Osteocyte (in vitro differentiated cells): ENCODE results near the gene OGA. TPM values are rescaled to one million over a fixed set of nuclear protein-coding genes. Genes with fewer than 3 reads are reported as not detected.

ENCODE experiments used
- DNase-seq: peaks from one replicate; pipeline ENCODE4 v3.0.0; 2021; ENCODE audit warnings: mixed read lengths; ENCODE audit not compliant: unreplicated experiment; ENCODE audit errors: extremely low spot score
- H3K27ac Mint-ChIP-seq: one replicate; pipeline ENCODE4 v1.8.0; 2021; ENCODE audit warnings: mild to moderate bottlenecking, mixed read lengths; ENCODE audit not compliant: unreplicated experiment
- H3K27me3 Mint-ChIP-seq: one replicate; pipeline ENCODE4 v1.8.0; 2021; ENCODE audit warnings: mixed read lengths; ENCODE audit not compliant: unreplicated experiment
- H3K36me3 Mint-ChIP-seq: one replicate; pipeline ENCODE4 v1.8.0; 2021; ENCODE audit warnings: mixed read lengths; ENCODE audit not compliant: unreplicated experiment
- H3K4me1 Mint-ChIP-seq: one replicate; pipeline ENCODE4 v1.8.0; 2021; ENCODE audit warnings: mixed read lengths; ENCODE audit not compliant: unreplicated experiment
- H3K4me3 Mint-ChIP-seq: one replicate; pipeline ENCODE4 v1.8.0; 2021; ENCODE audit warnings: mild to moderate bottlenecking, moderate library complexity, mixed read lengths; ENCODE audit not compliant: unreplicated experiment
- H3K9me3 Mint-ChIP-seq: one replicate; pipeline ENCODE4 v1.8.0; 2021; ENCODE audit warnings: mixed read lengths; ENCODE audit not compliant: unreplicated experiment
- total RNA-seq: library from RNA; stranded (reverse); gene quantifications from 2 replicates; pipeline ENCODE4 v1.2.1, GENCODE V29; 2021
- TF ChIP-seq, protein P1 (sequence below): fragments of 200-600 bp; sonication (generic); IDR thresholded peaks from 2 replicates; pipeline ENCODE4 v1.5.0; 2021; ENCODE audit warnings: antibody characterized with exemption, mild to moderate bottlenecking, moderate library complexity

The OGA gene
- total RNA-seq, 1 donor from 2014 or later, result 113 TPM

- Mint-ChIP-seq H3K4me1 (peaks cover 43% of the 10 kb centered on the region), H3K4me3 (peak overlapping the region; percentile 42), H3K27ac (no peak overlapping the region), H3K27me3 (peaks cover 39% of the 10 kb centered on the region), H3K9me3 (no peaks in the 10 kb centered on the region), H3K36me3 (no peaks in the 10 kb centered on the region)
- TF ChIP-seq, protein P1, sequence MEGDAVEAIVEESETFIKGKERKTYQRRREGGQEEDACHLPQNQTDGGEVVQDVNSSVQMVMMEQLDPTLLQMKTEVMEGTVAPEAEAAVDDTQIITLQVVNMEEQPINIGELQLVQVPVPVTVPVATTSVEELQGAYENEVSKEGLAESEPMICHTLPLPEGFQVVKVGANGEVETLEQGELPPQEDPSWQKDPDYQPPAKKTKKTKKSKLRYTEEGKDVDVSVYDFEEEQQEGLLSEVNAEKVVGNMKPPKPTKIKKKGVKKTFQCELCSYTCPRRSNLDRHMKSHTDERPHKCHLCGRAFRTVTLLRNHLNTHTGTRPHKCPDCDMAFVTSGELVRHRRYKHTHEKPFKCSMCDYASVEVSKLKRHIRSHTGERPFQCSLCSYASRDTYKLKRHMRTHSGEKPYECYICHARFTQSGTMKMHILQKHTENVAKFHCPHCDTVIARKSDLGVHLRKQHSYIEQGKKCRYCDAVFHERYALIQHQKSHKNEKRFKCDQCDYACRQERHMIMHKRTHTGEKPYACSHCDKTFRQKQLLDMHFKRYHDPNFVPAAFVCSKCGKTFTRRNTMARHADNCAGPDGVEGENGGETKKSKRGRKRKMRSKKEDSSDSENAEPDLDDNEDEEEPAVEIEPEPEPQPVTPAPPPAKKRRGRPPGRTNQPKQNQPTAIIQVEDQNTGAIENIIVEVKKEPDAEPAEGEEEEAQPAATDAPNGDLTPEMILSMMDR, result no peak
- peak; percentile 78 for DNase-seq
Measured at GRCh38 chr10:101778781-101779543, 39.3 kb downstream of the OGA start.

- H3K9me3 Mint-ChIP-seq, result no peaks in the 10 kb centered on the region
- H3K27me3 Mint-ChIP-seq, result peaks cover 46% of the 10 kb centered on the region
- H3K4me1 Mint-ChIP-seq, result peaks cover 45% of the 10 kb centered on the region
- no peak overlapping the region for H3K27ac Mint-ChIP-seq
- no peaks in the 10 kb centered on the region for H3K36me3 Mint-ChIP-seq
- peak; percentile 10 for DNase-seq
- no peak overlapping the region for H3K4me3 Mint-ChIP-seq
- TF ChIP-seq, protein P1, result no peak
Measured at GRCh38 chr10:101778151-101778780, 40.0 kb downstream of the OGA start.

DNA sequence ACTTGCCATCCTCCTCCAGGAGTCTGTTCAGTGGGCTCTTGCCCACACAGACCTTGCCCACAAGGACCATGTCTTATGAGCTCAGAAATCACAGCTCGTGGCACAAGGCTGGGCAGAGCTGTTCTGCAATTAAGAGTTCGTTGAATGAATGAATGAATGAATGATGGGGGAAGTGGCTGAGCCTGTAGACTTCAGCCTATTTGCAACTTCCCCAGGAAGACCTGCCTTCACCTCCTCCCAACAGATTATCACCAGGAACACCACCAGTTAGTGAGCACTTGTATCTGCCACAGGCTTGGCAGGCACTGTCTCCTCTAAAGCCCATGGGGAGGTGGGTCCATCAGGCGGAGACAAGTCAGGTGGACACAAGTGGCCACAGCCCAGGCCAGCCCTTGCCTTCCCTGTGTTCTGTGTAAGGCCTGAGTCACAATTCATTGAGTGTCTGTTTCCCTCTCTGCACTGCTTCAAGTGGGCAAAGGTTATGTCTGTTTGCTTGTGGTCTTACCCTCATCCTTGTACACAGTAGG, 40.6 kb downstream of the OGA start:
- Mint-ChIP-seq H3K4me1 (peaks cover 40% of the 10 kb centered on the region), H3K27ac (no peak overlapping the region), H3K36me3 (no peaks in the 10 kb centered on the region), H3K27me3 (peaks cover 52% of the 10 kb centered on the region), H3K4me3 (peak overlapping the region; percentile 55), H3K9me3 (no peaks in the 10 kb centered on the region)
- no peak for DNase-seq
- TF ChIP-seq, protein P1, result no peak

- H3K36me3 Mint-ChIP-seq, result no peaks in the 10 kb centered on the region
Measured at GRCh38 chr10:101776161-101776817, 42.0 kb downstream of the OGA start.

More at GRCh38 chr10:101776161-101776817, 42.0 kb downstream of the OGA start:
- H3K27ac Mint-ChIP-seq, result no peak overlapping the region
- peak overlapping the region; percentile 55 for H3K4me3 Mint-ChIP-seq
- H3K9me3 Mint-ChIP-seq, result no peaks in the 10 kb centered on the region
- H3K27me3 Mint-ChIP-seq, result peaks cover 65% of the 10 kb centered on the region
- H3K4me1 Mint-ChIP-seq, result peaks cover 30% of the 10 kb centered on the region
- DNase-seq, result no peak
- TF ChIP-seq, protein P1, result no peak
